HL-60 (cell line): ENCODE measurements around the gene DLK1.

Source experiments
- CTCF ChIP-seq: IDR thresholded peaks from one replicate; pipeline ENCODE4 v1.5.1; 2011; ENCODE audit warnings: low read length, control low read depth, inconsistent platforms; ENCODE audit not compliant: insufficient read depth
- POLR2AphosphoS5 ChIP-seq: IDR thresholded peaks from 2 replicates; pipeline ENCODE4 v1.6.1; 2012; ENCODE audit warnings: low read depth

- TF ChIP-seq CTCF (no peak), POLR2AphosphoS5 (no peak)
Measured at GRCh38 chr14:100678469-100678828, 48.2 kb upstream of the DLK1 start.
